Retinal pigment epithelial cell (primary cell): Measurements from ENCODE around the gene SCTR.

Source experiments
- DNase-seq: peaks from one replicate; pipeline ENCODE4 v3.0.0-alpha.2; 2010; ENCODE audit warnings: low read depth
- H3K4me3 ChIP-seq: 2 replicates; pipeline ENCODE4 v1.5.1; 2011; ENCODE audit warnings: mild to moderate bottlenecking, low read length, control low read depth, moderate library complexity
- CTCF ChIP-seq: conservative IDR thresholded peaks from 2 replicates; pipeline ENCODE4 v1.5.1; 2011; ENCODE audit warnings: low read depth, low read length, control low read depth, inconsistent platforms

Gene SCTR

GRCh38 chr2:119523952-119524694 is at the start of gene SCTR:
SCTR (minus strand) TSS chr2:119524483; CDS start chr2:119524226, 257 bp downstream.
- H3K4me3 ChIP-seq: no peak within 1 kb of the TSS

GRCh38 chr2:119567292-119567691 is 43.0 kb upstream of the SCTR start:
- no peak for DNase-seq
- H3K4me3 ChIP-seq: no peak overlapping the region
- TF ChIP-seq CTCF: no peak

More at GRCh38 chr2:119523952-119524694, at the start of gene SCTR:
- TF ChIP-seq CTCF: no peak
- no peak for DNase-seq

- no peak overlapping the region for H3K4me3 ChIP-seq
- no peak for DNase-seq
- TF ChIP-seq CTCF: no peak
These were observed 41.2 kb upstream of the SCTR start for GRCh38 chr2:119565481-119565880.

- no peak for TF ChIP-seq CTCF
- H3K4me3 ChIP-seq: no peak overlapping the region
- no peak for DNase-seq
These were observed 29.5 kb upstream of the SCTR start for GRCh38 chr2:119553687-119554344.

GRCh38 chr2:119552902-119553301 is 28.6 kb upstream of the SCTR start:
- H3K4me3 ChIP-seq: no peak overlapping the region
- DNase-seq: no peak
- no peak for TF ChIP-seq CTCF

GRCh38 chr2:119550856-119551255 is 26.6 kb upstream of the SCTR start:
- no peak for DNase-seq

More at GRCh38 chr2:119550856-119551255, 26.6 kb upstream of the SCTR start:
- no peak for TF ChIP-seq CTCF
- H3K4me3 ChIP-seq: no peak overlapping the region
